ENCODE results near the gene ELMO3. TPM values are rescaled to one million over a fixed set of nuclear protein-coding genes. Genes with fewer than 3 reads are reported as not detected.
A peak's percentile ranks its signal among the peaks of the same experiment; 100 is the strongest.

The ELMO3 gene
- total RNA-seq, 1 experiment from 2014 or later: 45.8 TPM

DNA sequence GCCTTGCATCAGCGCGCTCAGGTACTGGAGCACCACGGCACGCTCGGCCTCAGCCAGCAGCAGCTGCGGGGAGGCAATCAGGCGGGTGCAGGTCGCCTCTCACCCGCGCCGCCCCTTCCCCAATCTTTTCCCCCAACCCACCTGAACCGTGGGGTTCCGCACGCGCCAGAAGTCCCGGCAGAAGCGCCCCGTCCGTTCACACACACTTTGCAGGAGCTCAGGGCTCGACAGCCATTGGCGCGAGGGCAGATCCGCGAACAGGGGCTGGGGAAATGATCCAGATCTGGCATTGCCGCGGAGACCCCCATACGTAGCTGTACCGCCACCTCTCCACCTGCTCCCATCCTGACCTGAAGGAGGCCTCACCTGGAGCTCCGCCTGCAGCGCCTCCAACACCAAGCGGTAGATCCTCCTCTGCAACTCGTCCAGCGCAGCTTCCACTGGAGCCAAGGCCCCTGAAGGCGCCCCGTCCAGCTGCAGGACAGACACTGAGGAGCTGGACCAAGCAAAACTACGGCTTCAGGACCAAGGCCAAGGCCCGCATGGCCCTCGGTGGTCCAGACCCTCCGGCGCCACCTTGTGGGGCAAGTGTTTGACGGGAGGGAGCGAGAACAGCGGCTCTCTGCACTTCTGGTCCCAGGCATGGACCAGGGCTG lies 13.8 kb upstream of the ELMO3 start:
- POLR2A ChIA-PET: interaction anchor here (1.5 kb wide), 1 partner anchor 42 kb away, joined by 3 read pairs; the partner anchor contains the start of gene TMEM208
- Histone ChIP-seq H3K79me2 (ENCODE audit: insufficient read depth, low read length) (peaks cover 11% of the 10 kb centered on the region), H3K4me2 (ENCODE audit: low read length) (peak overlapping the region; percentile 53), H3K27ac (ENCODE audit: low read depth, low read length) (no peak overlapping the region; the same call in 1 of the 2 replicates), H3K9ac (ENCODE audit: low read length) (no peak overlapping the region), H3K4me3 (replicated peaks in 1 of 2; ENCODE audit: low read depth in 1 of 2, low read length in 2 of 2) (no peak overlapping the region), H4K20me1 (ENCODE audit: insufficient read depth) (no peaks in the 10 kb centered on the region), H3K36me3 (ENCODE audit: control insufficient read depth in 1 of 2, insufficient read depth in 2 of 2, low read length in 2 of 2) (no peaks in the 10 kb centered on the region), H2AFZ (ENCODE audit: low read depth, low read length, poor library complexity, severe bottlenecking) (no peak overlapping the region), H3K4me1 (ENCODE audit: control insufficient read depth in 1 of 2, insufficient read depth in 2 of 2, low read length in 2 of 2) (peaks cover 10 to 43% of the 10 kb centered on the region in 2 experiments; a peak in 3 of 4 replicates), H3K9me3 (ENCODE audit: control insufficient read depth in 1 of 2, insufficient read depth in 1 of 2, low read depth in 1 of 2, low read length in 2 of 2) (no peaks in the 10 kb centered on the region), H3K27me3 (ENCODE audit: insufficient read depth, low read length) (no peaks in the 10 kb centered on the region), H3K9me2 (ENCODE audit: insufficient read depth) (no peaks in the 10 kb centered on the region)
- TF ChIP-seq, protein P1, sequence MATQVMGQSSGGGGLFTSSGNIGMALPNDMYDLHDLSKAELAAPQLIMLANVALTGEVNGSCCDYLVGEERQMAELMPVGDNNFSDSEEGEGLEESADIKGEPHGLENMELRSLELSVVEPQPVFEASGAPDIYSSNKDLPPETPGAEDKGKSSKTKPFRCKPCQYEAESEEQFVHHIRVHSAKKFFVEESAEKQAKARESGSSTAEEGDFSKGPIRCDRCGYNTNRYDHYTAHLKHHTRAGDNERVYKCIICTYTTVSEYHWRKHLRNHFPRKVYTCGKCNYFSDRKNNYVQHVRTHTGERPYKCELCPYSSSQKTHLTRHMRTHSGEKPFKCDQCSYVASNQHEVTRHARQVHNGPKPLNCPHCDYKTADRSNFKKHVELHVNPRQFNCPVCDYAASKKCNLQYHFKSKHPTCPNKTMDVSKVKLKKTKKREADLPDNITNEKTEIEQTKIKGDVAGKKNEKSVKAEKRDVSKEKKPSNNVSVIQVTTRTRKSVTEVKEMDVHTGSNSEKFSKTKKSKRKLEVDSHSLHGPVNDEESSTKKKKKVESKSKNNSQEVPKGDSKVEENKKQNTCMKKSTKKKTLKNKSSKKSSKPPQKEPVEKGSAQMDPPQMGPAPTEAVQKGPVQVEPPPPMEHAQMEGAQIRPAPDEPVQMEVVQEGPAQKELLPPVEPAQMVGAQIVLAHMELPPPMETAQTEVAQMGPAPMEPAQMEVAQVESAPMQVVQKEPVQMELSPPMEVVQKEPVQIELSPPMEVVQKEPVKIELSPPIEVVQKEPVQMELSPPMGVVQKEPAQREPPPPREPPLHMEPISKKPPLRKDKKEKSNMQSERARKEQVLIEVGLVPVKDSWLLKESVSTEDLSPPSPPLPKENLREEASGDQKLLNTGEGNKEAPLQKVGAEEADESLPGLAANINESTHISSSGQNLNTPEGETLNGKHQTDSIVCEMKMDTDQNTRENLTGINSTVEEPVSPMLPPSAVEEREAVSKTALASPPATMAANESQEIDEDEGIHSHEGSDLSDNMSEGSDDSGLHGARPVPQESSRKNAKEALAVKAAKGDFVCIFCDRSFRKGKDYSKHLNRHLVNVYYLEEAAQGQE (IDR thresholded peaks at IDR 0.05; ENCODE audit: low read depth): no peak
- no peak for TF ChIP-seq SP1 (IDR thresholded peaks at IDR 0.05; ENCODE audit: low read depth)
- TF ChIP-seq SRF (IDR thresholded peaks at IDR 0.05; ENCODE audit: low read depth): no peak
- TF ChIP-seq JUND (IDR thresholded peaks at IDR 0.05): no peak
- TF ChIP-seq YY1 (IDR thresholded peaks at IDR 0.05; ENCODE audit: extremely low read depth, insufficient replicate concordance, low read depth, low read length): peak; percentile 46
- 0 out of 2 replicates have a peak, but pooled peaks have one; percentile 26 for TF ChIP-seq POLR2AphosphoS5 (IDR thresholded peaks at IDR 0.05; ENCODE audit: low read depth, low read length)
- TF ChIP-seq EGR1 (IDR thresholded peaks at IDR 0.05; ENCODE audit: low read depth): no peak
- TF ChIP-seq, protein P2, sequence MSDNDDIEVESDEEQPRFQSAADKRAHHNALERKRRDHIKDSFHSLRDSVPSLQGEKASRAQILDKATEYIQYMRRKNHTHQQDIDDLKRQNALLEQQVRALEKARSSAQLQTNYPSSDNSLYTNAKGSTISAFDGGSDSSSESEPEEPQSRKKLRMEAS (IDR thresholded peaks at IDR 0.05): no peak
- TF ChIP-seq, protein P3, sequence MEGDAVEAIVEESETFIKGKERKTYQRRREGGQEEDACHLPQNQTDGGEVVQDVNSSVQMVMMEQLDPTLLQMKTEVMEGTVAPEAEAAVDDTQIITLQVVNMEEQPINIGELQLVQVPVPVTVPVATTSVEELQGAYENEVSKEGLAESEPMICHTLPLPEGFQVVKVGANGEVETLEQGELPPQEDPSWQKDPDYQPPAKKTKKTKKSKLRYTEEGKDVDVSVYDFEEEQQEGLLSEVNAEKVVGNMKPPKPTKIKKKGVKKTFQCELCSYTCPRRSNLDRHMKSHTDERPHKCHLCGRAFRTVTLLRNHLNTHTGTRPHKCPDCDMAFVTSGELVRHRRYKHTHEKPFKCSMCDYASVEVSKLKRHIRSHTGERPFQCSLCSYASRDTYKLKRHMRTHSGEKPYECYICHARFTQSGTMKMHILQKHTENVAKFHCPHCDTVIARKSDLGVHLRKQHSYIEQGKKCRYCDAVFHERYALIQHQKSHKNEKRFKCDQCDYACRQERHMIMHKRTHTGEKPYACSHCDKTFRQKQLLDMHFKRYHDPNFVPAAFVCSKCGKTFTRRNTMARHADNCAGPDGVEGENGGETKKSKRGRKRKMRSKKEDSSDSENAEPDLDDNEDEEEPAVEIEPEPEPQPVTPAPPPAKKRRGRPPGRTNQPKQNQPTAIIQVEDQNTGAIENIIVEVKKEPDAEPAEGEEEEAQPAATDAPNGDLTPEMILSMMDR (IDR thresholded peaks at IDR 0.05 in 2 of 3, conservative IDR thresholded peaks at IDR 0.05 in 1 of 3; ENCODE audit: borderline replicate concordance in 1 of 3, insufficient read depth in 1 of 3, low read depth in 2 of 3, low read length in 2 of 3): peak in 2 of 3 experiments; percentile 80; a peak in 4 of 6 replicates
- no peak for TF ChIP-seq FOSL1 (IDR thresholded peaks at IDR 0.05; ENCODE audit: low read depth)
- TF ChIP-seq, protein P4, sequence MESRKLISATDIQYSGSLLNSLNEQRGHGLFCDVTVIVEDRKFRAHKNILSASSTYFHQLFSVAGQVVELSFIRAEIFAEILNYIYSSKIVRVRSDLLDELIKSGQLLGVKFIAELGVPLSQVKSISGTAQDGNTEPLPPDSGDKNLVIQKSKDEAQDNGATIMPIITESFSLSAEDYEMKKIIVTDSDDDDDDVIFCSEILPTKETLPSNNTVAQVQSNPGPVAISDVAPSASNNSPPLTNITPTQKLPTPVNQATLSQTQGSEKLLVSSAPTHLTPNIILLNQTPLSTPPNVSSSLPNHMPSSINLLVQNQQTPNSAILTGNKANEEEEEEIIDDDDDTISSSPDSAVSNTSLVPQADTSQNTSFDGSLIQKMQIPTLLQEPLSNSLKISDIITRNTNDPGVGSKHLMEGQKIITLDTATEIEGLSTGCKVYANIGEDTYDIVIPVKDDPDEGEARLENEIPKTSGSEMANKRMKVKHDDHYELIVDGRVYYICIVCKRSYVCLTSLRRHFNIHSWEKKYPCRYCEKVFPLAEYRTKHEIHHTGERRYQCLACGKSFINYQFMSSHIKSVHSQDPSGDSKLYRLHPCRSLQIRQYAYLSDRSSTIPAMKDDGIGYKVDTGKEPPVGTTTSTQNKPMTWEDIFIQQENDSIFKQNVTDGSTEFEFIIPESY (IDR thresholded peaks at IDR 0.05; ENCODE audit: extremely low read depth, insufficient replicate concordance, low read length): no peak
- CTCF ChIA-PET: interaction anchor here (0.7 to 1.5 kb wide), 13 partner anchors 13 to 290 kb away, joined by 3 to 12 read pairs (median 4); partner anchors contain the start of genes ELMO3 and NOL3
- ATAC-seq (peak; percentile 61), DNase-seq (ENCODE audit: low read depth, low spot score) (peak; percentile 67)
- RAD21 ChIA-PET (ENCODE audit: low non-redundant PET in 1 of 2, low total read pairs in 2 of 2, uncharacterized antibody in 2 of 2, unreplicated experiment in 2 of 2): interaction anchor here in 1 of 2 experiments (0.6 to 1.2 kb wide), 3 partner anchors 154 to 215 kb away, joined by 3 to 16 read pairs (median 3); no protein-coding TSS in a partner anchor
- intact Hi-C loops (cut with micrococcal nuclease): loop anchor here (1.0 kb wide), 2 partner anchors 167 to 208 kb away; no protein-coding TSS in a partner anchor
- TSS peak; percentile 38 for BruUV-seq (replicated peaks)

Measured in HCT116 (cell line).